ENCODE data around the gene THADA.

THADA gene

GRCh38 chr2:43183743-43184142 is 412.1 kb downstream of the THADA start:
- DNase-seq (ENCODE audit: low read depth): no peak

GRCh38 chr2:43180897-43181296 is 414.9 kb downstream of the THADA start:
- DNase-seq (ENCODE audit: low read depth): no peak
